HepG2 (cell line): Measurements from ENCODE around the gene ANKRD42. TPM values are rescaled to one million over a fixed set of nuclear protein-coding genes. Genes with fewer than 3 reads are reported as not detected.
A peak's percentile ranks its signal among the peaks of the same experiment; 100 is the strongest.
"Not testable (repeated sequence)": the region's sequence is repeated elsewhere in the genome, so short reads cannot be mapped to it uniquely, and the experiment has no call there.

Experiments used
- ATAC-seq: fragments of 200-7000 bp; cut with Tn5 transposase; 3 replicates; pipeline ENCODE4 v1.9.1; 2020; ENCODE audit warnings: mild to moderate bottlenecking, moderate library complexity
- BruUV-seq: library from RNA; stranded (reverse); fragments of 400-500 nt; replicated peaks from 2 replicates; lab custom pipeline; 2021; lab: Mats Ljungman, UMichigan
- CTCF ChIA-PET: fragments of 300-600 bp; formaldehyde crosslinking; extraction: SDS; loops from one replicate; lab custom pipeline; 2021; ENCODE audit warnings: low total read pairs, inconsistent platforms, low intra/inter-chr PET ratio; lab: Yijun Ruan, JAX
- POLR2A ChIA-PET: fragments of 350-600 bp; sonication (Branson Sonifier 250); formaldehyde crosslinking; loops from one replicate; lab custom pipeline; 2020; ENCODE audit warnings: antibody characterized with exemption, inconsistent platforms; lab: Yijun Ruan, JAX
- DNase-seq: peaks from one replicate; pipeline ENCODE4 v3.0.0-alpha.2; 2015; ENCODE audit warnings: low spot score
- FAIRE-seq: peaks from 3 replicates; lab custom pipeline; 2011; peaks lifted over from hg19 to GRCh38; lab: Jason Lieb, UNC
- H2AFZ ChIP-seq: one replicate; pipeline ENCODE4 v1.6.1; 2011; ENCODE audit warnings: low read length, inconsistent platforms
- H3K27ac ChIP-seq: fragments of 300-600 bp; 3 replicates; pipeline ENCODE4 v1.8.0; 2011; ENCODE audit warnings: mixed run types, mild to moderate bottlenecking, mixed read lengths, low read length, inconsistent platforms; ENCODE audit not compliant: insufficient read depth; ENCODE audit errors: extremely low read length
- H3K27me3 ChIP-seq, 2 experiments: fragments of 200-600 bp in 1 of 2; 2 replicates in 1 of 2; 3 replicates in 1 of 2; pipeline versions ENCODE4 v1.6.0 to v1.8.0; 2011; ENCODE audit warnings: low read length in 2 of 2, mild to moderate bottlenecking in 2 of 2, moderate library complexity in 2 of 2, inconsistent platforms in 1 of 2; ENCODE audit not compliant: insufficient read depth in 2 of 2, control insufficient read depth in 1 of 2
- H3K36me3 ChIP-seq, 2 experiments: fragments of 200-600 bp in 1 of 2; replicated peaks in 1 of 2; 2 replicates in 1 of 2; 3 replicates in 1 of 2; pipeline versions ENCODE4 v1.5.1 to v1.8.0; 2011; ENCODE audit warnings: low read length in 2 of 2, inconsistent platforms in 1 of 2; ENCODE audit not compliant: insufficient read depth in 2 of 2, control insufficient read depth in 1 of 2
- H3K4me1 ChIP-seq: 2 replicates; pipeline ENCODE4 v1.5.1; 2012; ENCODE audit warnings: low read length, inconsistent platforms; ENCODE audit not compliant: insufficient read depth
- H3K4me2 ChIP-seq: 2 replicates; pipeline ENCODE4 v1.6.0; 2011; ENCODE audit warnings: low read depth, low read length, inconsistent platforms
- H3K4me3 ChIP-seq, 3 experiments: fragments of 200-600 bp in 1 of 3; sonication (generic), shearing (Covaris generic) in 1 of 3; replicated peaks in 1 of 3; 2 replicates each; pipeline ENCODE4 v1.5.1; 2011 to 2016; ENCODE audit warnings: low read length in 3 of 3, inconsistent platforms in 2 of 3, low read depth in 2 of 3, mild to moderate bottlenecking in 2 of 3, control low read depth in 1 of 3, mixed read lengths in 1 of 3; ENCODE audit not compliant: insufficient read depth in 1 of 3
- H3K79me2 ChIP-seq: one replicate; pipeline ENCODE4 v1.6.1; 2011; ENCODE audit warnings: low read length, inconsistent platforms; ENCODE audit not compliant: insufficient read depth
- H3K9ac ChIP-seq: 2 replicates; pipeline ENCODE4 v1.6.0; 2011; ENCODE audit warnings: mild to moderate bottlenecking, low read depth, low read length, inconsistent platforms; ENCODE audit not compliant: insufficient read depth
- H3K9me3 ChIP-seq: 2 replicates; pipeline ENCODE4 v1.5.1; 2012; ENCODE audit warnings: mild to moderate bottlenecking, low read length
- H4K20me1 ChIP-seq: 2 replicates; pipeline ENCODE4 v1.6.0; 2011; ENCODE audit warnings: inconsistent platforms, mild to moderate bottlenecking, low read length, moderate library complexity; ENCODE audit not compliant: insufficient read depth
- ONECUT2 ChIP-seq: sonication (generic); formaldehyde crosslinking; IDR thresholded peaks from 2 replicates; pipeline ENCODE4 v1.4.0; 2020; ENCODE audit warnings: missing genetic modification reagents
- RAD21 ChIP-seq: fragments of 450-650 bp; formaldehyde crosslinking; IDR thresholded peaks from 2 replicates; pipeline ENCODE4 v1.5.0; 2020; ENCODE audit warnings: mild to moderate bottlenecking
- RFX1 ChIP-seq: fragments of 450-650 bp; IDR thresholded peaks from 2 replicates; pipeline ENCODE4 v1.6.1; 2017
- SMC3 ChIP-seq: IDR thresholded peaks from 2 replicates; pipeline ENCODE4 v1.6.1; 2011; ENCODE audit warnings: low read length, improper control_type of control experiment
- STAG1 ChIP-seq: sonication (generic); formaldehyde crosslinking; IDR thresholded peaks from 2 replicates; pipeline ENCODE4 v1.4.0; 2020; ENCODE audit warnings: missing genetic modification reagents
- STAT5B ChIP-seq: sonication (generic); formaldehyde crosslinking; IDR thresholded peaks from 2 replicates; pipeline ENCODE4 v1.4.0; 2020; ENCODE audit warnings: missing genetic modification reagents
- TBL1XR1 ChIP-seq: fragments of 150-350 bp; IDR thresholded peaks from 2 replicates; pipeline ENCODE4 v1.6.1; 2014; ENCODE audit warnings: borderline replicate concordance, low read length; ENCODE audit not compliant: partially characterized antibody
- ZNF296 ChIP-seq: sonication (generic); formaldehyde crosslinking; conservative IDR thresholded peaks from 2 replicates; pipeline ENCODE4 v1.5.0; 2020; ENCODE audit warnings: mild to moderate bottlenecking, missing genetic modification reagents
- ZNF451 ChIP-seq: sonication (generic); formaldehyde crosslinking; IDR thresholded peaks from 2 replicates; pipeline ENCODE4 v1.5.0; 2020; ENCODE audit warnings: mild to moderate bottlenecking, missing genetic modification reagents
- WGBS: methylation state at CpG from one replicate; pipeline ENCODE4 v1.1.6; 2017; ENCODE audit warnings: low lambda C conversion rate; 5-methylcytosine and 5-hydroxymethylcytosine counted together
- in situ Hi-C: cut with HindIII; loops from 2 replicates; pipeline ENCODE4 v1.10.0; 2017; ENCODE audit warnings: low pct_unique_long_range_greater_than_20kb; ENCODE audit not compliant: extremely low pct_ligation_motif_present
- intact Hi-C: fragments of 100-400 bp; cut with micrococcal nuclease; formaldehyde crosslinking; loops from one replicate; pipeline ENCODE4 v1.10.0; 2022; ENCODE audit not compliant: unreplicated experiment
- polyA plus RNA-seq, 8 experiments: library from polyadenylated mRNA; depleted of rRNA in 3 of 8; stranded (reverse) in 7 of 8; unstranded in 1 of 8; fragments of >200 nt; fragmentation: Illumina TruSeq in 4 of 8; extraction: Trizol in 4 of 8; gene quantifications; 2 replicates each; pipeline versions ENCODE4 v1.2.1 to v1.2.3, GENCODE V29; 2011 to 2016; ENCODE audit warnings: low read depth in 4 of 8, missing spikeins in 1 of 8, mixed read lengths in 1 of 8; ENCODE audit not compliant: insufficient read depth in 1 of 8
- total RNA-seq, 5 experiments: library from RNA; depleted of rRNA; stranded (reverse); fragments of >200 nt; fragmentation: Illumina TruSeq; extraction: Trizol; gene quantifications; 2 replicates each; pipeline ENCODE4 v1.2.3, GENCODE V29; 2016; ENCODE audit warnings: low read depth in 1 of 5
- TF ChIP-seq, protein P1 (sequence below): sonication (generic); formaldehyde crosslinking; IDR thresholded peaks from 2 replicates; pipeline ENCODE4 v1.5.0; 2020; ENCODE audit warnings: mild to moderate bottlenecking, missing genetic modification reagents, moderate library complexity

Gene ANKRD42
- total and polyA plus RNA-seq, 2 of the 13 experiments (the other 11 are each of a cell fraction or from before 2014, with no cell fraction given): 2.2 to 3.7 TPM

DNA sequence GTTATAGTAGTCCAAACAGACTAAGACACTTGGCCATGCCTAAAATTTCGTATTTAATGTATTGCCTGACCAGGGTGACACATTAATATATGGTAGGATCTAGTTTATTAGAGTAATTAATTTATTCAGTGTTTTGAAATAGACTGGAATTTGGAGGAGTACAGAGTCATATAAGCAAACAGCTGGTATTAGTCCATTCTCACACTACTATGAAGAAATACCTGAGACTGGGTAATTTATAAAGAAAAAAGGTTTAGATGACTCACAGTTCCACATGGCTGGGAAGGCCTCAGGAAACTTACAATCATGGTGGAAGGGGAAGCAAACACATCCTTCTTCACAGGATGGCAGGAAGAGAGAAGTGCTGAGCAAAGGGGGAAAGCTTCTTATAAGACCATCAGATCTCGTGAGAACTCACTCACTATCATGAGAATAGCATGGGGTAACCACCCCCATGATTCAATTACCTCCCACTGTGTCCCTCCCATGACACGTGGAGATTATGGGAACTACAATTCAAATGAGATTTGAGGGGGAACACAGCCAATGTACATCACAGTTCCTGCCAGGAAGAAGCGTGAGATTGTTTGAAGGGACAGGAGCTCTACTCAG lies 13.4 kb downstream of the ANKRD42 start:
- H3K27ac ChIP-seq, BruUV-seq, in situ Hi-C loops, H3K27me3 ChIP-seq, H3K9ac ChIP-seq, CTCF ChIA-PET, H3K4me3 ChIP-seq, FAIRE-seq, H3K4me2 ChIP-seq, ATAC-seq, H3K4me1 ChIP-seq, DNase-seq, H2AFZ ChIP-seq, POLR2A ChIA-PET, H3K79me2 ChIP-seq, H3K36me3 ChIP-seq, H4K20me1 ChIP-seq, H3K9me3 ChIP-seq, intact Hi-C loops: not testable (repeated sequence)
- 82% methylated on average over 4 of the region's 4 CpGs for WGBS

- WGBS: 28% methylated on average over 8 of the region's 8 CpGs
- ATAC-seq (peak; percentile 91), FAIRE-seq (no peak), DNase-seq (peak; percentile 22)
- H4K20me1 ChIP-seq: no peaks in the 10 kb centered on the region
- CTCF ChIA-PET: interaction anchor here (1.1 kb wide), 1 partner anchor 601 kb away, joined by 8 read pairs; no protein-coding TSS in a partner anchor
- in situ Hi-C loops (no loop called here), intact Hi-C loops (loop anchor here (1.0 kb wide), 2 partner anchors 597 to 601 kb away; no protein-coding TSS in a partner anchor)
- H3K27ac ChIP-seq: no peak overlapping the region
- no peak overlapping the region for H2AFZ ChIP-seq
- no peak overlapping the region for H3K4me3 ChIP-seq
- POLR2A ChIA-PET: no interaction called here
- H3K4me1 ChIP-seq: no peaks in the 10 kb centered on the region
- no peak overlapping the region for H3K4me2 ChIP-seq
- H3K36me3 ChIP-seq: no peaks in the 10 kb centered on the region
- H3K9me3 ChIP-seq: no peaks in the 10 kb centered on the region
- no peaks in the 10 kb centered on the region for H3K79me2 ChIP-seq
- peaks cover 0 to 1% of the 10 kb centered on the region in 2 experiments; a peak in 2 of 5 replicates for H3K27me3 ChIP-seq
- peak; percentile 81 for TF ChIP-seq STAG1 (CRISPR knock-in tag)
- no peak for TF ChIP-seq ZNF296
- TF ChIP-seq RFX1: no peak
- no peak for TF ChIP-seq TBL1XR1
- TF ChIP-seq, protein P1, sequence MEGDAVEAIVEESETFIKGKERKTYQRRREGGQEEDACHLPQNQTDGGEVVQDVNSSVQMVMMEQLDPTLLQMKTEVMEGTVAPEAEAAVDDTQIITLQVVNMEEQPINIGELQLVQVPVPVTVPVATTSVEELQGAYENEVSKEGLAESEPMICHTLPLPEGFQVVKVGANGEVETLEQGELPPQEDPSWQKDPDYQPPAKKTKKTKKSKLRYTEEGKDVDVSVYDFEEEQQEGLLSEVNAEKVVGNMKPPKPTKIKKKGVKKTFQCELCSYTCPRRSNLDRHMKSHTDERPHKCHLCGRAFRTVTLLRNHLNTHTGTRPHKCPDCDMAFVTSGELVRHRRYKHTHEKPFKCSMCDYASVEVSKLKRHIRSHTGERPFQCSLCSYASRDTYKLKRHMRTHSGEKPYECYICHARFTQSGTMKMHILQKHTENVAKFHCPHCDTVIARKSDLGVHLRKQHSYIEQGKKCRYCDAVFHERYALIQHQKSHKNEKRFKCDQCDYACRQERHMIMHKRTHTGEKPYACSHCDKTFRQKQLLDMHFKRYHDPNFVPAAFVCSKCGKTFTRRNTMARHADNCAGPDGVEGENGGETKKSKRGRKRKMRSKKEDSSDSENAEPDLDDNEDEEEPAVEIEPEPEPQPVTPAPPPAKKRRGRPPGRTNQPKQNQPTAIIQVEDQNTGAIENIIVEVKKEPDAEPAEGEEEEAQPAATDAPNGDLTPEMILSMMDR (CRISPR knock-in tag): peak; percentile 80
- TF ChIP-seq RAD21 (CRISPR knock-in tag): peak; percentile 54; the same call in 1 of the 2 replicates
- TF ChIP-seq ONECUT2: no peak
- TF ChIP-seq ZNF451 (CRISPR knock-in tag): no peak
- TF ChIP-seq SMC3: peak; percentile 65; the same call in 1 of the 2 replicates
- TF ChIP-seq STAT5B (CRISPR knock-in tag): no peak
- no TSS peak for BruUV-seq
- no peak overlapping the region for H3K9ac ChIP-seq
These were observed 25.6 kb downstream of the ANKRD42 start for GRCh38 chr11:83219095-83219494.
